HG03520 (cell line): Measurements from ENCODE around the gene SPTBN1.
A peak's percentile ranks its signal among the peaks of the same experiment; 100 is the strongest.

ENCODE experiments used
- ATAC-seq: cut with Tn5 transposase; IDR thresholded peaks from one replicate; pipeline ENCODE4 v1.9.1; 2021; ENCODE audit warnings: mild to moderate bottlenecking, moderate library complexity; ENCODE audit not compliant: unreplicated experiment

The SPTBN1 gene

DNA sequence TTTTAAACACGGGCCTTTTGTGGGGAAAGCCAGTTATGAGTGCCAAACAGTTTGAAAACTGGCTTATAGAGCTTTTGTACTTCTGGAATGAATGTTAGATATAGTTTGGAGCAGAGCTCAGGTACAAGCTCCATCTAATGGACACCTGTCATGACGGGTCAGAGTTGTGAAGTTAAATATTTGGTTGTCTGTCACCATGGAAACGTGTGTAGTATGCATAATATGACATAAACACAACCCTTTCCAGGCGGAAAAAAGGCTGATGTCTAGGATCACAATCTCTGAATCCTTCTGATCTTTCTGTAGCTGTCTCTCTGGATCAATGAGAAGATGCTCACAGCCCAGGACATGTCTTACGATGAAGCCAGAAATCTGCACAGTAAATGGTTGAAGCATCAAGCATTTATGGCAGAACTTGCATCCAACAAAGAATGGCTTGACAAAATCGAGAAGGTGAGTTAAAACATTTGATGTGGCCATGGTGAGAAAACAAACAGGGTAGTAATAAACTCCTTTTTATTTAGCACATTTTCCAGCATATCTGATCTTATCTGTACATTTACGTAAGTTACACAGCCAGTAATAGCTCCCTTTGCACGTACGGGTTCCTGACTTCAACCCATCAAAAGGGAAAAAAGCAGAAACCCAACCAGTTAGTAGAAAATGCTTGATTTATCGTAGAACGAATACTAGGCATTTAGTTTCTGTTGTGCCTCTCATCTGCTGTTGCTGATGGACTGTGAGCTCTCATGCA, 186.7 kb downstream of the SPTBN1 start:
- ATAC-seq: no peak

- ATAC-seq: no peak
These were observed 188.1 kb downstream of the SPTBN1 start for GRCh38 chr2:54644236-54644635.

DNA sequence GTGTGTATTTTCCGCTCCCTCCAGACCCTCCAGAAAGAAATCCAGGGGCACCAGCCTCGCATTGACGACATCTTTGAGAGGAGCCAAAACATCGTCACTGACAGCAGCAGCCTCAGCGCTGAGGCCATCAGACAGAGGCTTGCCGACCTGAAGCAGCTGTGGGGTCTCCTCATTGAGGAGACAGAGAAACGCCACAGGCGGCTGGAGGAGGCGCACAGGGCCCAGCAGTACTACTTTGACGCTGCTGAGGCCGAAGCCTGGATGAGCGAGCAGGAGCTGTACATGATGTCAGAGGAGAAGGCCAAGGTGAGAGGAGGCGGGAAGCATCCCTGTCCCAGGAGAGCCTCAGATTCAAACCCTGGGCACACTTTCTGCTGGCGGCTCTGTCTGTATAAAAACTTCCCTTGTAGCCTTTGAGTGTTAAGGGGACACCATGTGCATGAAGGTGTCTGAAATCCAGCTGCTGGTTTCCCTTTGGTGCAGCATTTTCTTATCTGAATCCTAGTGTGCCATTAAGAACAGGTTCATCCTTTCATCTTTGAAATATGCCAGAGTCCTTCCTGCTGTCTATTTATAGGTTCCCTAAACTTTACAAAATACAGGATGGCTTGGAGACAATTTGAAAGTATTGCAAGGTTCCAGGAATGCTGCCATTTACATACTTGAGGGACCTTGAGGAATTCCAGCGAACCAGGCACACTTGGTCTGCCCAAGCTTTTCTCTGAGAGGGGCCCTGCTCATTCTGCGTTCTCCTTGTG, 190.2 kb downstream of the SPTBN1 start:
- ATAC-seq: no peak

- no peak for ATAC-seq
These were observed 192.1 kb downstream of the SPTBN1 start for GRCh38 chr2:54648256-54648655.

DNA sequence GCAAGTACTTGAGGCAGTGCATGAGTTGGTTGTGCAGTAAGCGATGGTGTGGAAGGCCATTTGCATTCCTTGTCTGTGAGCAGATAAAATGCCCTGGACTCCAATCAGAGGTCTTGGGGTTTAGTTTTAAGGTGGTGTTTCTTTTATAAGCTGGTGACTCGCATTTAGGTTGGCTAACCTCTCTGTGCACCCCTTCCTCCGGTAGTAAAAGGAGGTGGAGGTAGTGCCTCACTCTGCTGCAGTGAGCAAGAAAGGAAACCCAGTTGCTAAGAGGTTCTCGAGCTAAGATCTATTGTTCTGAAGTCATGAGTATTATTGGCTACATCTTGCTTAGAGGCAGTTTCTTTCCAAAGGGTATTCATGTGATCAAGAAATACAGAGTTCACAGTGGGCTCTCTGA, 193.1 kb downstream of the SPTBN1 start:
- ATAC-seq: no peak

DNA sequence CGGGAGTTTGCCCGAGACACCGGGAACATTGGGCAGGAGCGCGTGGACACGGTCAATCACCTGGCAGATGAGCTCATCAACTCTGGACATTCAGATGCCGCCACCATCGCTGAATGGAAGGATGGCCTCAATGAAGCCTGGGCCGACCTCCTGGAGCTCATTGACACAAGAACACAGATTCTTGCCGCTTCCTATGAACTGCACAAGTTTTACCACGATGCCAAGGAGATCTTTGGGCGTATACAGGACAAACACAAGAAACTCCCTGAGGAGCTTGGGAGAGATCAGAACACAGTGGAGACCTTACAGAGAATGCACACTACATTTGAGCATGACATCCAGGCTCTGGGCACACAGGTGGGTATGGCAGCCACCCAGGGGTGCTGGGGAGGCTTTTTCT, 193.5 kb downstream of the SPTBN1 start:
- ATAC-seq: no peak

GRCh38 chr2:54650612-54651011, 194.5 kb downstream of the SPTBN1 start:
- ATAC-seq: no peak

GRCh38 chr2:54651291-54651690, 195.2 kb downstream of the SPTBN1 start:
- ATAC-seq: no peak

DNA sequence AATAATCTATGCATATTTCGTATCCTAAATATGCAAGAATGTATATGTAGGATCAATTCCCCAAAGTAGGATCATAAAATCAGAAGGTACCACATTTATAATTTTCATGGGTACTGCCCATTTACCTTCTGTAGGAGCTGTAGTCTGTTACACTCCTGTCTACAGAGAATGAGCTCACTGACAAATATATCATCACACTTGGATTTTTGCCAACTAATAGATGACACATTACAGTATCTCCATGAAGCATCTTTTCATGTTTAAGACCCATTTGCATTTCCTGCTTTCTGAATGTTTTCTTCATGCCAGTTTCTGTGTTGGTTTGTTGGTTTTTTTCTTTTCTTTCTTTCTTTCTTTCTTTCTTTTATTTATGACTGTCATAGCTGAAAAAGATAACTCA, 196.4 kb downstream of the SPTBN1 start:
- peak; percentile 73 for ATAC-seq

GRCh38 chr2:54653572-54654204, 197.6 kb downstream of the SPTBN1 start:
- ATAC-seq: no peak

DNA sequence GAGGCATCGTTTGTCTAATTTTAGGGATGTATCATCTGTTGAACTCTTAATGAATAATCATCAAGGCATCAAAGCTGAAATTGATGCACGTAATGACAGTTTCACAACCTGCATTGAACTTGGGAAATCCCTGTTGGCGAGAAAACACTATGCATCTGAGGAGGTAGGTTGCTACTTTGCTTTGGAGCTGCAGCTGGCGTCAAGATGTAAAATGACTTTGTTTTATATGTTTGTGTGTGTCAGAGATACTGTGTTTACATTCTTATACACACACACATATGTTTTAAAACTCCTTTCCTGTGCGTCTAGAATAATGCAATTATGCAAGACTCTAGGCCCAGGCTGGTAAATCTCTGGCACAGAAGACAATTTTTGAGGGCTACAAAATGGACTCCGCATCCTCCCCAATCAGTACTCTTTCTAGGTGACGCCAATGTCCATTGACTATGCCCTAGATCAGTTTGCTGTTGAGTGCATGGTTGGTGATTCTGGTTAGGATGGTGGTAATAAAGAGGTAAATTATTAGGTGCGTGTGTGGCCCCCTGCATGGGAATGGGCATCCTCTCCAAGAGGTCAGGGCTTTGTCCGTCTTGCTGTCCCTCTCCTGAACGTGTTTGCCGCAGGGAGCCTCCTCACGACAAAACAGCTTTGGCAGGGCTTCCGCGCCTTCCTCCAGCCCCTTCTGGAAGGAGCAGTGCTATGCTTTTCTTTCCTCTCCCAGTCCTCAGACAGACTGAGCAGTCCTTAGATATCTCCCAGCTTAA, 199.1 kb downstream of the SPTBN1 start:
- no peak for ATAC-seq

DNA sequence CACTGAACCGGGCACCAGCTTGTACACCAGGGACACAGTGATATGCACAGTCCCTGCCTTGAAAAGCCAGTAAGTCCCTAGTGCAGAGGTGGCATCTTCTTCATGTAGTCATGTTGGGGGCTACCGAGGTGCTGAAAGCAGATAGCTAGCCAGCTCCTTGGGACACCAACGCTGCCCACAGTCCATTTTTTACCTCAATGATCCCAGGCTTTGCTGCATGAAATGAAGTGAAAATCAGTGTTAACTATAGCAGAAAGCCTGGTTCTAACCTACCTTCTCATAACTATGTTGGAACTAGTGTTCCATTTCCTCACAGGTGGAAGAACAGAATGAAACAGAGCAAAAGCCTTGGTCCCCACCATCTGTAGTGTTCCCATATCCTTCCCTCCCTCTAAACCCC, 200.7 kb downstream of the SPTBN1 start:
- ATAC-seq: no peak

GRCh38 chr2:54657664-54658083, 201.5 kb downstream of the SPTBN1 start:
- ATAC-seq: peak; percentile 47

DNA sequence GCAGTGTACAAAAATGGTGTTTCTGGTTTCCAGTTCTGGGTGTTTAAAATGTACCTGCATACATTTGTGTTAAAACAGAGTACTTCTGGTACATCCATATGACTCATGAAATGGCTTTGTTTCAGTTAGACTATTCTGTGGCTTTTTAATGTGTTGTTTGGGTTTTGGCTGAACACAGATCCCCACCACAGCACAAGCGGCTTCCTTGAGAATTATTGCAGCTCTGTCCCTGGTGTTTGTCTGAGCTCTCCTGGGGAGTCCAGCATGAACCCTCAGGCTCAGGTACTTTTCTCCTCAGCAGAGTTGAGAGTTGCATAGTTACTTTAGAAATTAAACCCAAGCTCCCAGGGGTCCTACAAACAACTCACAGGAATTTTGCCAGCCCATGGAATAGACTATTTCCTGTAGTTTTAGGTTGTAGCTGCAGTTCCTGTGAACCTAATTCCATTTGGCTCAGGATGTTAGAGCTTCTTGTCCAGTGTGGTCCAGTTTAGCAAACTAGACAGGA, 202.5 kb downstream of the SPTBN1 start:
- no peak for ATAC-seq

GRCh38 chr2:54659527-54659926, 203.4 kb downstream of the SPTBN1 start:
- no peak for ATAC-seq

- no peak for ATAC-seq
These were observed 204.6 kb downstream of the SPTBN1 start for GRCh38 chr2:54660752-54661151.

- no peak for ATAC-seq
These were observed 207.4 kb downstream of the SPTBN1 start for GRCh38 chr2:54663424-54664030.

GRCh38 chr2:54664238-54664786, 208.2 kb downstream of the SPTBN1 start:
- ATAC-seq: no peak

GRCh38 chr2:54665436-54665856, 209.3 kb downstream of the SPTBN1 start:
- ATAC-seq: no peak

DNA sequence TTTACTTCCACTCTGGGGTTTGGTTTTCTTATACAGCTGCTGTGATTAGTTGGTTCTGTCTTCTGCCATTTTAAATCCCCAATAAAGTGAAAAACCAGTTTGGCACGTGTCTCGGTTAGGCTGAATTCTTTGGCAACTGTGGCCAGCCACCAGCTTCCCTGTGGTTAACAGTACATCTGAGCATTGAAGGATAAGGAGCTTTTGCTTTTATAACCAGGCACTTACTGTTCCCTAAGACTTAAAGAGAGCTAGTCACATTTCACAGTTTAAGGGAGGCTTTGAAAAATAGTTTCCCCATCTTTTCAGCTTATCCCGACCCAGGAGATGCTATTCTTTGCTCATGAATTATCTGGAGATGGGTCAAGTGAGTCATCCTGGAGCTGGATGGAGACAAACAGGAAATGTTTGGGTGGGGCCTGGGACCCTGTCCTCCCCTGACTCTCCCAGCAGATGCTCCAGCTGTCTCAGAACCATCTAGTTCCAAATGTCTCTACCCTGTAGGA, 210.1 kb downstream of the SPTBN1 start:
- ATAC-seq: no peak
